Cardiac muscle cell (in vitro differentiated cells and primary cell): ENCODE data around the gene CNBP. TPM values are rescaled to one million over a fixed set of nuclear protein-coding genes. Genes with fewer than 3 reads are reported as not detected.
"Not testable (repeated sequence)": the region's sequence is repeated elsewhere in the genome, so short reads cannot be mapped to it uniquely, and the experiment has no call there.

ENCODE experiments used
- DNase-seq, 2 donors: peaks; one replicate each; pipeline versions ENCODE4 v3.0.0 to v3.0.0-alpha.2; 2010 to 2017; ENCODE audit warnings: low read depth in 1 of 2, low spot score in 1 of 2
- H3K27ac ChIP-seq: fragments of 200-600 bp; sonication (generic); 2 replicates; pipeline ENCODE4 v1.5.1; 2016
- H3K27me3 ChIP-seq: fragments of 200-600 bp; sonication (generic); 2 replicates; pipeline ENCODE4 v1.6.0; 2016; ENCODE audit warnings: control low read depth
- H3K36me3 ChIP-seq: fragments of 200-600 bp; sonication (generic); 2 replicates; pipeline ENCODE4 v1.5.1; 2016; ENCODE audit warnings: control low read depth
- H3K4me1 ChIP-seq: fragments of 200-600 bp; sonication (generic); 2 replicates; pipeline ENCODE4 v1.8.1; 2017; ENCODE audit warnings: low read depth, mild to moderate bottlenecking, mixed run types
- H3K4me3 ChIP-seq: fragments of 200-600 bp; sonication (generic); 2 replicates; pipeline ENCODE4 v1.5.1; 2016; ENCODE audit warnings: mild to moderate bottlenecking
- H3K9me3 ChIP-seq: fragments of 200-600 bp; sonication (generic); 2 replicates; pipeline ENCODE4 v1.5.1; 2017; ENCODE audit warnings: low read depth, mild to moderate bottlenecking, control low read depth
- CTCF ChIP-seq: IDR thresholded peaks from 2 replicates; pipeline ENCODE4 v1.5.1; 2012; ENCODE audit warnings: low read depth, mild to moderate bottlenecking, low read length
- polyA plus RNA-seq: library from polyadenylated mRNA; unstranded; fragments of >200 nt; fragmentation: Nextera tagmentation; extraction: Ambion mirVana; gene quantifications from 2 replicates; pipeline ENCODE4 v1.2.1, GENCODE V29; 2016
- total RNA-seq: library from RNA; depleted of rRNA; stranded (reverse); fragments of >200 nt; gene quantifications from 2 replicates; pipeline ENCODE4 v1.2.3, GENCODE V29; 2016

The CNBP gene
- total and polyA plus RNA-seq, 2 experiments from 2014 or later: 377 to 448 TPM

- no peaks in the 10 kb centered on the region for H3K27me3 ChIP-seq
- H3K36me3 ChIP-seq: peaks cover 34% of the 10 kb centered on the region
- peaks cover 10% of the 10 kb centered on the region for H3K4me1 ChIP-seq
- no peak for TF ChIP-seq CTCF
- H3K9me3 ChIP-seq: no peaks in the 10 kb centered on the region
- no peak for DNase-seq
- peak overlapping the region; percentile 69 for H3K27ac ChIP-seq
- H3K4me3 ChIP-seq: no peak overlapping the region
These were observed 10.0 kb downstream of the CNBP start for GRCh38 chr3:129173725-129174124.

- no peak overlapping the region for H3K4me3 ChIP-seq
- DNase-seq: no peak
- H3K27me3 ChIP-seq: no peaks in the 10 kb centered on the region
- TF ChIP-seq CTCF: no peak
- H3K4me1 ChIP-seq: peaks cover 10% of the 10 kb centered on the region
- H3K27ac ChIP-seq: peak overlapping the region; percentile 69
- H3K36me3 ChIP-seq: peaks cover 32% of the 10 kb centered on the region
- H3K9me3 ChIP-seq: no peaks in the 10 kb centered on the region
These were observed 10.5 kb downstream of the CNBP start for GRCh38 chr3:129173206-129173605.

- H3K27ac ChIP-seq: no peak overlapping the region
- H3K4me3 ChIP-seq: no peak overlapping the region
- no peaks in the 10 kb centered on the region for H3K4me1 ChIP-seq
- peaks cover 40% of the 10 kb centered on the region for H3K36me3 ChIP-seq
- no peaks in the 10 kb centered on the region for H3K9me3 ChIP-seq
- TF ChIP-seq CTCF: no peak
- H3K27me3 ChIP-seq: no peaks in the 10 kb centered on the region
- DNase-seq: no peak
These were observed 16.9 kb downstream of the CNBP start for GRCh38 chr3:129166579-129167332.

DNA sequence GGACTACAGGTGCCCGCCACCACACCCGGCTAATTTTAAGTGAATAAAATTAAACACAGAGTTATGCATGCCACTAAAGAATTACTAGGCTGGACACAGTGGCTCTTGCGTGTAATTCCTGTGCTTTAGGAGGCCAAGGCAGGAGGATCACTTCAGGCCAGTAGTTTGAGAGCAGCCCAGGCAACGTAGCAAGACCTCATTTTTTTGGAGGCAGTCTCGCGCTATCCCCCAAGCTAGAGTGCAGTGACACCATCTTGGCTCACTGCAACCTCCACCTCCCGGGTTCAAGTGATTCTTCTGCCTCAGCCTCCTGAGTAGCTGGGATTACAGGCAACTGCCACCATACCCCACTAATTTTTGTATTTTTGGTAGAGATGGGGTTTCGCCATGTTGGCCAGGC, 18.1 kb downstream of the CNBP start:
- not testable (repeated sequence) for DNase-seq

GRCh38 chr3:129164500-129164899, 19.2 kb downstream of the CNBP start:
- H3K4me3 ChIP-seq: no peak overlapping the region
- H3K36me3 ChIP-seq: peaks cover 19% of the 10 kb centered on the region
- no peak for TF ChIP-seq CTCF
- H3K9me3 ChIP-seq: no peaks in the 10 kb centered on the region
- H3K27ac ChIP-seq: no peak overlapping the region
- no peak for DNase-seq
- H3K4me1 ChIP-seq: peaks cover 7% of the 10 kb centered on the region
- H3K27me3 ChIP-seq: no peaks in the 10 kb centered on the region

More for the DNA sequence above, 18.1 kb downstream of the CNBP start:
- H3K27me3 ChIP-seq, H3K9me3 ChIP-seq, H3K27ac ChIP-seq, H3K4me1 ChIP-seq, H3K4me3 ChIP-seq: not testable (repeated sequence)
- peaks cover 30% of the 10 kb centered on the region for H3K36me3 ChIP-seq

DNA sequence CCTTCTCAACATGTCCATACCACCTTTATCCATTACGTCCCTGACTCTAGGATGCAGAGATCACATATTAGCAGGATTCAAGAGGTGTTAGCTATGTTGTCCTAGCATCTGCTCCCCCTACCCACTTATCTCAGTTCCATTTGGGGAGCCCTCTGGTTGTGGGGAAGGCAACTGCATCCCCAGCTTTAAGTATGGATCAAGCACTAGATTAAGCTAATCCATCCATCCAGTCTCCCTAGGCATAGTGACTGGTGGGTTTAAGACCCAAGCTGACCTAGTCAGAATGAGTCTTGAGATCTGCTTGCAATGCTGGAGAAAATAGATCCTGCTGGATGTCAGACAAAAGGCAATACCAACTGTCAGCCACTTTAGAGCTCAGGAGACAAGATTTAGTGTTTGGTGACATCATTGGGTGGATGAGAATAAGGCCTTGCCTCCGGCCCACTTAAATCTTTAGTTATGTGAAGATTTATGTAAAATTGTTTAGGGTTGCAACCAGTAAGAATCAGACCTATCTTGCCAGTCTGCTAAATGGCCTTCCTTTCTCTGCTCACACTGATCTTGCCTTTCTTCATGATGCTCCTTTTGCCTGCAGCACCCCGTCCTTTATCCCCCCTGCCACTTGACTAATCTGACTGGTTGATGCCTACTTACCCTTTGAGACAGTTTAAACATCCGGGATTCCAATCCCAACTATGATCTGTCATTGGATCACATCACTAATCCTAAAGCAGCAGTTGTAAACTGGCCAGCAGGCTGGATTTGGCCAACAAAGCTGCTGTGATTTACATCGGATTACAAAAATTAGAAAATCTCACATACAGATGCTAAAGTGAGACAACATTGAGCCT, 20.7 kb downstream of the CNBP start:
- H3K27ac ChIP-seq: peak overlapping the region; percentile 98
- H3K27me3 ChIP-seq: no peaks in the 10 kb centered on the region
- no peaks in the 10 kb centered on the region for H3K9me3 ChIP-seq
- peak in 1 of 2 donors; percentile 12 for DNase-seq
- H3K4me3 ChIP-seq: no peak overlapping the region
- peak; percentile 24 for TF ChIP-seq CTCF
- H3K4me1 ChIP-seq: peaks cover 7% of the 10 kb centered on the region
- H3K36me3 ChIP-seq: peaks cover 16% of the 10 kb centered on the region
